ENCODE measurements around the gene BDH2.

BDH2 gene

DNA sequence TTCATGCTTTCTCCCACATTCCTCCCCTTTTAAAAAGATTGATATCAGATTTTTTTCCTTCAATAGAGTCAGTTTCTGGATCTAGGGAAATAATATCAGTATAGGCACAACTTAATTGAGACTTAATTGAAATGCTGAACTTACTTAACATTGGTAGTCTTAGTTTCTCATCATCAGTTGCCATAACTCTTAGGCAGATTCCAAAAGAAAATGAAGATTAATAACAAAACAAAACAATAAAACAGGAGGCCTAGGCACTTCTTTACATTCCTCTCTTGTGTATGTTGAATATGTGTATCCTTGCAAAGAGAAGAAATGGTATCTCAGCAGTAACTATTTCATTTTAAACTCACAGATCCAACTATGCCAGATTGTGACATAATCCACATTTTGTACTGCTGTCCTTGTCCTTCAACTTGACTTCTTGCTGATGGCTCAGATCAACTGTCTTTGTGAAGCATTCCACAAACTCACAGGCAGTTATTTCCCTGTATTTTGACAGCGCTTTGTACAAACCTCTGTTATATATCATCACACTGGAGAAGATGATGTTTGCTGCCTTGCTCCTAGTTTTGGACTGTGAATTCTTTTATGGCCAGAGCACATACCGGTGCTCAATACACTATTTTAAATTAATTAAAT lies 14.0 kb downstream of the BDH2 start:
- TF ChIP-seq, protein P1, sequence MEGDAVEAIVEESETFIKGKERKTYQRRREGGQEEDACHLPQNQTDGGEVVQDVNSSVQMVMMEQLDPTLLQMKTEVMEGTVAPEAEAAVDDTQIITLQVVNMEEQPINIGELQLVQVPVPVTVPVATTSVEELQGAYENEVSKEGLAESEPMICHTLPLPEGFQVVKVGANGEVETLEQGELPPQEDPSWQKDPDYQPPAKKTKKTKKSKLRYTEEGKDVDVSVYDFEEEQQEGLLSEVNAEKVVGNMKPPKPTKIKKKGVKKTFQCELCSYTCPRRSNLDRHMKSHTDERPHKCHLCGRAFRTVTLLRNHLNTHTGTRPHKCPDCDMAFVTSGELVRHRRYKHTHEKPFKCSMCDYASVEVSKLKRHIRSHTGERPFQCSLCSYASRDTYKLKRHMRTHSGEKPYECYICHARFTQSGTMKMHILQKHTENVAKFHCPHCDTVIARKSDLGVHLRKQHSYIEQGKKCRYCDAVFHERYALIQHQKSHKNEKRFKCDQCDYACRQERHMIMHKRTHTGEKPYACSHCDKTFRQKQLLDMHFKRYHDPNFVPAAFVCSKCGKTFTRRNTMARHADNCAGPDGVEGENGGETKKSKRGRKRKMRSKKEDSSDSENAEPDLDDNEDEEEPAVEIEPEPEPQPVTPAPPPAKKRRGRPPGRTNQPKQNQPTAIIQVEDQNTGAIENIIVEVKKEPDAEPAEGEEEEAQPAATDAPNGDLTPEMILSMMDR (IDR thresholded peaks at IDR 0.05; ENCODE audit: low read depth, low read length): no peak
- no peak for DNase-seq (ENCODE audit: extremely low read depth, low read depth)

DNA sequence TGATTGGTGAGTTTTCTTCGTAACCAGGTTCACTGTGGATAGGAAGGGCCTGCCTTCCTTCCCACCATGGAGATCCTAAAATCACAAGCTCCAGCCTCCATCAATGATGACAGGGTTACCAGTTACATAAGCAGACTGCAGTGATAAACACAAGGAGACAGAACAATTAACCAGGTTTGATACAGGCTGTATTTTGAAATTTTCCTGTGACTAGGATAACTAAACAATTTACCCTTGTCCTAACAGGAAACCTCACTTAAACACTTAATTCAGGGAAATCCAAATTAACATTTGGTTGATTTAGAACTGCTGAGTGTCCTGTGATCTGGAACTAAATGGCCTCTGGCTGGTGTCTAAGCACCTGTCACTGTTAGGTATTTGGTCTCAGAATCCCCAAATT lies 20.0 kb downstream of the BDH2 start:
- no peak for DNase-seq (ENCODE audit: extremely low read depth, low read depth)
- TF ChIP-seq, protein P1 (IDR thresholded peaks at IDR 0.05; ENCODE audit: low read depth, low read length): no peak

DNA sequence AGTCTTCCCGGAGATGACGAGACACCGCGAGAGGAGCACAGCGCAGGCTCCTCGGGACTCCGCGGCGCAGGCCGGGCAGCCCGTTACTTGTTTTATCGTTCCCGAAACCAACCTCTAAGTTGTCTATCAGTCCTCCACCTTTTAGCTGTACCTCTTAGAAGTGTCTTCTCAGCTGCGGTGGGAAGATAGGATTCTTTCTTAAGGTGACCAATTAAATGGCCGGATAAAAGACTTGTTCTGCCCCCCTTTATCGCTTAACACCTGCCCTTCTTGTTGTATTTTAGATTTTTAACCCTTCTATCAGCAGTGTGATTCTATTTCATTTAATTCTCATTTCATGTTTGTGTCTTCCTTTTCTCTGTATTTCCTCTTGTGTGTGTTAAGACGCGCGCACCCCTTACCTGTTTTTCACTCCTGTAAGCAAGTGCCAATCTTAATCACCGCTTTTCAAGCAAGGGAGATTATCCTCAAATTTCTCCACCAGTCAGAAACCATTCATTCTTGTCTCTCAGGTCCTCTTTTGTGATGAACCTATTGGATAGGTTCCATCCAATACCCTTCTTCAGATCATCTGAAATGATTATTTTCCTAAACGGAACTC lies 22.8 kb downstream of the BDH2 start, which contains the start of gene SLC9B2:
Gene SLC9B2, minus strand, starts transcription at position 15 of the 601 bp plus-strand sequence. CDS start 9,211 bp downstream, outside the sequence.
- TF ChIP-seq, protein P1 (IDR thresholded peaks at IDR 0.05; ENCODE audit: low read depth, low read length): no peak
- no peak for DNase-seq (ENCODE audit: extremely low read depth, low read depth)

DNA sequence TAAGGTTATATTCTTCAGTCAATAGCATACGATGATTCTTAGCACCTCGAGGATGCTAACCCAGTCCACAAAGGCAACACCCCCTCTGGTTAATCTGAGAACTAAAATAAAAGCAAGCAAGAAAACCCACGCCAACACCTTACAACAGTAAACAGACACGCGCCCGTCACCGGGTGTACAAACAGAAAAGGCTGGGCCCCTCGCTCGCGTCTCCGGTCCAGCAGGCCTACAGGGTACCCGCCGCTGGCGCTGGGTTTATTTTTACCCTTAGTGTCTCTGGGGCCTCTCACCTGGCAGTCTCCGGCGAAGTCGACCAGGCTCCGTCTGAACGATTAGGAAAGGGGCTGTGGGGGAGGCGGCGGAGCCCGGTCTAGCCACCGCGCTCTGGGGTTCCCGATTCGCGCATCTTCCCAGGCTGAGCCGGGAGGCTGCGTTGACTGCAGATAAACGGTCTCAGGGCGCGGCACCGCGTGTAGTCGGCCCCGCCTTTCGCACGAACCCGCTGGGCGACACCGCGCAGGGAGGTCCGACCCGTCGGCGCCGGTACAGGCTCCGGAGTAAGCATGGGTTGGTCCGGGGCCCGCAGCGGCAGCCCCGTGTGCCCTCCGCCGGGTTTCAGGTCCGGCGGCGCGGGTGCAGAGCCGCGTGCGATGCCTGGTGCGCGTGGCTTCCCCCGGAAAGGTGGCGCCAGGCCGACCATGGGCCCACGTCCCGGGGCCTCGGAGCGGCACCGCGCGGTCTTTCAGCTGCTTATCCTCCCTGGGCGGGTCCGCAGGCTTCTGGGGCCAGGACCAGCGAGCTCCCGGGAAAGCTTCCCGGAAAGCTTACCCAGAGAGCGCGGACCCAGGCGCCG lies 23.5 kb downstream of the BDH2 start:
- no peak for DNase-seq (ENCODE audit: extremely low read depth, low read depth)
- TF ChIP-seq, protein P1 (IDR thresholded peaks at IDR 0.05; ENCODE audit: low read depth, low read length): no peak; the same call in none of the 2 replicates

DNA sequence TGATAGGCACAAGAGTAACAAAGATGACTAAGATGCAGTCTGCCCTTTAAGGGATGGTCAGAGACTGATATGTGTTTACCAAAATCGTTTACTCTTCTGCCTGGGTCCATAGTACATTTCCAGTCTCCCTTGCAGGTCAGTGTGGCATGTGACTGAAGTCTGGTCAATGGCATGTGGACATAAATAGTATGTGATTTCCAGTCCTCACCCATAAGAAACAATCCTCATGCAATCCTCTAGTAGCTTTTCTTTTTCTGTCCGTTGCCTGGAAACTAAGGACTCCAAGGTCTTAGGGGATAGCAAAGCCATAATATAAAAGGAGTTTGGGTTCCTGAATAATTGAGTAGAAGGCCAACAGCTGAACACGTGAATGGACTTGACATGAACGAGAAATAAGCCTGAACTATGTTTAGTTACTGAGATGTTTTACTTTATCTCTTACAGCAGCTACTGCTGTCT lies 24.2 kb downstream of the BDH2 start:
- DNase-seq (ENCODE audit: extremely low read depth, low read depth): no peak
- TF ChIP-seq, protein P1 (IDR thresholded peaks at IDR 0.05; ENCODE audit: low read depth, low read length): no peak

DNA sequence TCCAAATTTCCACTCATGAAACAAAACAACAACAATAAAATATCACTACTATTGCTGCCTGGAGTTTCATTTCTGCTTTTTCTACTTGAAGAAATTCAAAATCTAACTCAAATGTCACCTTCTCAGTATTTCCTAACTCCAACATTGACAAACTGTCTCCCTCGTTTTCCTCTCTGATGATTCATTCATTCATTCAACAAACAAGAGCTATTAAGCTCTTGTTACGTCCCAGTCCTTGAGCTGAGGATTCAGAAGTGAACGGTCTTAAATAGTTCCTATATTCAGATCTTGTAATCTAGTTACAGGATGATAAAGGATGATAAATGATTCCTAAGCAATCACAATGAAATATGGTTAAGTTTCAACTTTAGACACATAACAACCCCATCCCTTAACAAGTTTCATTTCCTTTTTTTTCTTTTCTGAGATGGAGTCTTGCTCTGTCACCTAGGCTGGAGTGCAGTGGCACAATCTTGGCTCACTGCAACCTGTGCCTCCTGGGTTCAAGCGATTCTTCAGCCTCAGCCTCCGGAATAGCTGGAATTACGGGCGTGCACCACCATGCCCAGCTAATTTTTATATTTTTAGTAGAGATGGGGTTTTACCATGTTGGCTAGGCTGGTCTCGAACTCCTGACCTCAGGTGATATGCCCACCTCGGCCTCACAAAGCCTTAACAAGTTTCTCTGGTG lies 24.7 kb downstream of the BDH2 start:
- TF ChIP-seq, protein P1 (IDR thresholded peaks at IDR 0.05; ENCODE audit: low read depth, low read length): no peak
- DNase-seq (ENCODE audit: extremely low read depth, low read depth): no peak
